Thoracic aorta (tissue), 2 donors: ENCODE data around the gene RNF152. TPM values are rescaled to one million over a fixed set of nuclear protein-coding genes. Genes with fewer than 3 reads are reported as not detected.

Experiments used
- ATAC-seq: fragments of 150-250 bp; one replicate; pipeline ENCODE4 v1.8.0; 2017; ENCODE audit warnings: low read depth; ENCODE audit not compliant: insufficient number of reproducible peaks, low FRiP score
- DNase-seq: peaks from one replicate; pipeline ENCODE4 v3.0.0-alpha.2; 2020; ENCODE audit warnings: low spot score
- H3K27ac ChIP-seq, 2 donors: fragments of 200-600 bp; sonication (generic); 1 replicate in 1 of 2; 2 replicates in 1 of 2; pipeline ENCODE4 v1.5.1; 2016; ENCODE audit warnings: mild to moderate bottlenecking in 2 of 2, moderate library complexity in 2 of 2
- H3K27me3 ChIP-seq: fragments of 200-600 bp; sonication (generic); replicated peaks from 2 replicates; pipeline ENCODE4 v1.6.0; 2016; ENCODE audit warnings: mild to moderate bottlenecking; ENCODE audit not compliant: insufficient read depth
- H3K36me3 ChIP-seq: fragments of 200-600 bp; sonication (generic); one replicate; pipeline ENCODE4 v1.5.1; 2016
- H3K4me1 ChIP-seq, 2 donors: fragments of 200-600 bp; sonication (generic); 1 replicate in 1 of 2; 2 replicates in 1 of 2; pipeline versions ENCODE4 v1.5.1 to v1.6.0; 2016; ENCODE audit warnings: low read depth in 2 of 2, mild to moderate bottlenecking in 1 of 2; ENCODE audit not compliant: control insufficient read depth in 1 of 2
- H3K4me3 ChIP-seq: fragments of 200-600 bp; sonication (generic); 2 replicates; pipeline ENCODE4 v1.5.1; 2016; ENCODE audit warnings: mild to moderate bottlenecking
- H3K9me3 ChIP-seq: fragments of 200-600 bp; sonication (generic); 2 replicates; pipeline ENCODE4 v1.5.1; 2016
- CTCF ChIP-seq: fragments of 200-600 bp; sonication (generic); IDR thresholded peaks from one replicate; pipeline ENCODE4 v1.5.1; 2019; ENCODE audit warnings: antibody characterized with exemption
- total RNA-seq, 2 donors: library from RNA; depleted of rRNA; stranded (reverse); fragments of >200 nt; gene quantifications; one replicate each; pipeline versions ENCODE4 v1.1.0 to v1.2.3, GENCODE V29; 2016

RNF152 gene
- total RNA-seq, 2 donors from 2014 or later = 30.5 to 57.7 TPM

DNA sequence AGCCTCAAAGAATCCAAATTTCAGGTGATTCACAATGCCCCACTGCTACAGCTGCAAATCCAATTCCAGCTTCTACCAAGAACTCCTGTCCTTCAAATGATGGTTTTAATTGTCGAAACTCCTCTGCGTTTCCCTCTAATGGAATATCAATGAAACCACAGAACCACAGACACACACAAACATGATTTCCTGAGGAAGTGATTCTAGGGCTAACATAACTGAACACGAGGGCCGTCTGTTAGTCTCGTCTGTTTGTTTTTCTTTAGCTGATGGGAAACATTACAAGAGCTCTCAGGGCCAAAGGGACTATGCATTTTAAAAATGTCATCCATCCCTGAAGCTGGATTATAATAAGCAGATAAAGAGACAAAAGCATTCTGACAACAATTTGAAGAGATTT lies 59.4 kb downstream of the RNF152 start:
- no peaks in the 10 kb centered on the region for H3K27me3 ChIP-seq
- no peaks in the 10 kb centered on the region for H3K36me3 ChIP-seq
- ATAC-seq = no peak
- H3K9me3 ChIP-seq = no peaks in the 10 kb centered on the region
- no peak overlapping the region for H3K4me3 ChIP-seq
- DNase-seq = no peak
- H3K4me1 ChIP-seq = peaks cover 3 to 17% of the 10 kb centered on the region in 2 donors
- no peak overlapping the region for H3K27ac ChIP-seq
- TF ChIP-seq CTCF = no peak

DNA sequence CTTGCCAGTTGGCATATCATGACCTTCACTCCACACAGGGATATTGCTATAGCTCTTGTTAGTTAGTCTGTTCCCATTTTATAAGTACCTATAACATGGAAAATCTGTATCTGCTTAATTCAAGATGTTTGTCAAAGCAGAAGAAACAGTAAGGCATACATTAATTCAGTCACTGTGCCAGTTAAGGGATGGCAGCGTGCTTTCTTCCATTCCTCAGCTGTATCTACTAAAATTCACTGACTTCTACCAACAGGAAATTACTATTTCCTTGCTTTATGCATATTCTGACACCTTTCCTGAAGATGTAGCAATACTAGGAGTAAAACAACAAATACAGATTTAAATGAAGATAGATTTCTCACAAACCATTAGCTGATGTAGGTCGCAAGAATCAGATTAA lies 59.9 kb downstream of the RNF152 start:
- Histone ChIP-seq H3K36me3 (no peaks in the 10 kb centered on the region), H3K27me3 (no peaks in the 10 kb centered on the region)

DNA sequence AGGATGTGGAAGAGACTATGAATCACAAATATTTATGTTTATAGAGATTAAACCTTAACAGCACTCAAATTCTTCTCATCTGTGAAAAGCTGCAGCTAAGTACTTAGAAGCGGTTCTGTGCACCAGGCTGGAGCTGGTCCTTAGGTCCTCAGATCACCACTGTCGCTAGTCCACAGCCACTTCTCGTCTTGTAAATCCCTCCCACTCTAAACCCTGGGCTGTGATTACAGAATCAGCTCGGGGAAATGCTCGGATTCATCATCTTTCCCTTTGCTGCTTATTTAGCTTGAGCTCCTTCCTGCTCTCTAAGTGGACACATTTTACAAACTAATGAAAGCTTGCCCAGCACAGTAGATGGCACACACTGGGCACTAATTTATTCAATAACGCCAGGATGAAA lies 61.7 kb downstream of the RNF152 start:
- no peak for ATAC-seq
- no peak for DNase-seq
- peaks cover 3 to 13% of the 10 kb centered on the region in 2 donors for H3K4me1 ChIP-seq
- no peaks in the 10 kb centered on the region for H3K9me3 ChIP-seq
- H3K27ac ChIP-seq = no peak overlapping the region
- no peaks in the 10 kb centered on the region for H3K36me3 ChIP-seq
- no peaks in the 10 kb centered on the region for H3K27me3 ChIP-seq
- no peak overlapping the region for H3K4me3 ChIP-seq
- no peak for TF ChIP-seq CTCF

More for the DNA sequence above, 59.9 kb downstream of the RNF152 start:
- peaks cover 3 to 16% of the 10 kb centered on the region in 2 donors for H3K4me1 ChIP-seq
- TF ChIP-seq CTCF = no peak
- ATAC-seq = no peak
- H3K9me3 ChIP-seq = no peaks in the 10 kb centered on the region
- no peak for DNase-seq
- H3K4me3 ChIP-seq = no peak overlapping the region
- no peak overlapping the region for H3K27ac ChIP-seq

- H3K4me1 ChIP-seq = peaks cover 3 to 13% of the 10 kb centered on the region in 2 donors
- TF ChIP-seq CTCF = no peak
- DNase-seq (no peak), ATAC-seq (no peak)
- no peaks in the 10 kb centered on the region for H3K27me3 ChIP-seq
- no peaks in the 10 kb centered on the region for H3K9me3 ChIP-seq
- no peak overlapping the region for H3K27ac ChIP-seq
- no peaks in the 10 kb centered on the region for H3K36me3 ChIP-seq
- H3K4me3 ChIP-seq = no peak overlapping the region
These were observed 63.7 kb downstream of the RNF152 start for GRCh38 chr18:61829108-61829507.

DNA sequence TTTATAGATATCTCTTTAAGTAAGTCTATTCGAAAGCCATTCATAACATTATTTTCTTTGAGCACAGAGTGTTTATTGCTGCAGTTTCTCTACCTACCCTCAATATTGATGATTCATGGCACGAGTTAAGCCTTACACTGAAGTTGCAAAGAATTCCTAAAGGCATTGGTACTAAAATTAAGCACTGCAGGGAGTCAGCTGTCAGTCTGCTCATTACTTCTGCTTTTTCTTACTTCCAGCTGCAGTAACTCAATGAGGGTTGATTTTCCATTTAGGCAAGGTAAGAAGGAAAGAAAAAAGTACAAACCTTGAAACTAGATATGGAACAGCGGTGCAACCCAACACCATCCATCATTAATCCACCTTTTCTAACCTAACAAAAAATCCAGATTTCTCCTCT lies 65.2 kb downstream of the RNF152 start:
- Histone ChIP-seq H3K4me3 (no peak overlapping the region), H3K27ac (no peak overlapping the region), H3K36me3 (no peaks in the 10 kb centered on the region), H3K27me3 (no peaks in the 10 kb centered on the region), H3K9me3 (no peaks in the 10 kb centered on the region), H3K4me1 (peaks cover 0 to 6% of the 10 kb centered on the region in 2 donors)
- TF ChIP-seq CTCF = no peak
- ATAC-seq (no peak), DNase-seq (no peak)
